ENCODE results near the gene RNU7-1.

The RNU7-1 gene

GRCh38 chr12:6909421-6910145, 34.0 kb upstream of the RNU7-1 start:
- no peak for DNase-seq
- Histone ChIP-seq H3K4me2 (ENCODE audit: low read length) (no peak overlapping the region), H3K27ac (ENCODE audit: low read depth, low read length) (no peak overlapping the region), H4K8ac (ENCODE audit: low read depth, low read length) (no peak overlapping the region), H3K56ac (ENCODE audit: low read length) (no peak overlapping the region), H3K79me2 (ENCODE audit: control insufficient read depth, insufficient read depth, low read length) (no peaks in the 10 kb centered on the region), H3K9ac (ENCODE audit: low read length) (no peak overlapping the region), H3K23ac (ENCODE audit: low read length) (no peak overlapping the region), H3K4me1 (ENCODE audit: control insufficient read depth, low read depth, low read length) (peaks cover 2% of the 10 kb centered on the region), H2AK5ac (ENCODE audit: low read length) (no peak overlapping the region), H2BK15ac (replicated peaks; ENCODE audit: low read depth) (no peak overlapping the region), H2BK5ac (ENCODE audit: low read length) (no peak overlapping the region), H4K5ac (ENCODE audit: low read length) (no peak overlapping the region), H2BK120ac (ENCODE audit: low read depth, low read length) (no peak overlapping the region), H3K36me3 (ENCODE audit: control insufficient read depth, insufficient read depth, low read length) (no peaks in the 10 kb centered on the region), H3K27me3 (ENCODE audit: insufficient read depth, low read length, poor library complexity) (no peaks in the 10 kb centered on the region), H3K79me1 (ENCODE audit: low read length) (no peaks in the 10 kb centered on the region), H3K4me3 (ENCODE audit: low read length) (no peak overlapping the region), H3K4ac (ENCODE audit: low read depth, low read length) (no peak overlapping the region), H3K18ac (ENCODE audit: low read length) (no peak overlapping the region)
- WGBS (ENCODE audit: extremely low coverage, insufficient coverage, low lambda C conversion rate): no CpG with 5 or more reads among the region's 4 CpGs

- WGBS (ENCODE audit: extremely low coverage, insufficient coverage, low lambda C conversion rate): no CpG with 5 or more reads among the region's 15 CpGs
- Histone ChIP-seq H3K36me3 (ENCODE audit: control insufficient read depth, insufficient read depth, low read length) (no peaks in the 10 kb centered on the region), H3K23ac (ENCODE audit: low read length) (no peak overlapping the region), H2BK5ac (ENCODE audit: low read length) (no peak overlapping the region), H3K4me3 (ENCODE audit: low read length) (no peak overlapping the region), H2BK120ac (ENCODE audit: low read depth, low read length) (no peak overlapping the region), H3K79me1 (ENCODE audit: low read length) (peaks cover 3% of the 10 kb centered on the region), H3K79me2 (ENCODE audit: control insufficient read depth, insufficient read depth, low read length) (no peaks in the 10 kb centered on the region), H3K27me3 (ENCODE audit: insufficient read depth, low read length, poor library complexity) (no peaks in the 10 kb centered on the region), H2BK15ac (replicated peaks; ENCODE audit: low read depth) (no peak overlapping the region), H3K27ac (ENCODE audit: low read depth, low read length) (no peak overlapping the region), H2AK5ac (ENCODE audit: low read length) (no peak overlapping the region), H3K4ac (ENCODE audit: low read depth, low read length) (no peak overlapping the region), H3K56ac (ENCODE audit: low read length) (no peak overlapping the region), H3K9ac (ENCODE audit: low read length) (no peak overlapping the region), H3K4me1 (ENCODE audit: control insufficient read depth, low read depth, low read length) (peaks cover 5% of the 10 kb centered on the region), H3K4me2 (ENCODE audit: low read length) (no peak overlapping the region), H4K5ac (ENCODE audit: low read length) (no peak overlapping the region), H4K8ac (ENCODE audit: low read depth, low read length) (no peak overlapping the region), H3K18ac (ENCODE audit: low read length) (no peak overlapping the region)
- no peak for DNase-seq
Measured at GRCh38 chr12:6912164-6912935, 31.3 kb upstream of the RNU7-1 start.

GRCh38 chr12:6914246-6914946, 29.2 kb upstream of the RNU7-1 start, which contains the start of gene ENO2:
Gene ENO2, plus strand, starts transcription at chr12:6914580. Its CDS starts 1,253 bp downstream, at chr12:6915833.
- Histone ChIP-seq H3K27me3 (ENCODE audit: insufficient read depth, low read length, poor library complexity) (no peaks in the 10 kb centered on the region), H2BK120ac (ENCODE audit: low read depth, low read length) (no peak within 1 kb of the TSS), H2BK5ac (ENCODE audit: low read length) (no peak within 1 kb of the TSS), H3K79me1 (ENCODE audit: low read length) (peaks cover 3% of the 10 kb centered on the region), H3K4ac (ENCODE audit: low read depth, low read length) (peak within 1 kb of the TSS; percentile 20), H3K56ac (ENCODE audit: low read length) (peak within 1 kb of the TSS; percentile 83), H3K18ac (ENCODE audit: low read length) (peak within 1 kb of the TSS; percentile 19), H2BK15ac (replicated peaks; ENCODE audit: low read depth) (no peak within 1 kb of the TSS), H3K4me1 (ENCODE audit: control insufficient read depth, low read depth, low read length) (peaks cover 5% of the 10 kb centered on the region), H3K4me2 (ENCODE audit: low read length) (peak within 1 kb of the TSS; percentile 92), H4K8ac (ENCODE audit: low read depth, low read length) (no peak within 1 kb of the TSS), H4K5ac (ENCODE audit: low read length) (no peak within 1 kb of the TSS), H3K9ac (ENCODE audit: low read length) (peak within 1 kb of the TSS; percentile 75), H3K27ac (ENCODE audit: low read depth, low read length) (no peak within 1 kb of the TSS), H3K23ac (ENCODE audit: low read length) (peak within 1 kb of the TSS; percentile 67), H3K79me2 (ENCODE audit: control insufficient read depth, insufficient read depth, low read length) (no peaks in the 10 kb centered on the region), H3K4me3 (ENCODE audit: low read length) (peak within 1 kb of the TSS; percentile 42), H3K36me3 (ENCODE audit: control insufficient read depth, insufficient read depth, low read length) (peaks cover 2% of the 10 kb centered on the region), H2AK5ac (ENCODE audit: low read length) (no peak within 1 kb of the TSS)
- DNase-seq: peak; percentile 48
- no CpG with 5 or more reads among the region's 68 CpGs for WGBS (ENCODE audit: extremely low coverage, insufficient coverage, low lambda C conversion rate)

- Histone ChIP-seq H3K4ac (ENCODE audit: low read depth, low read length) (no peak overlapping the region), H3K4me3 (ENCODE audit: low read length) (peak overlapping the region; percentile 42), H3K36me3 (ENCODE audit: control insufficient read depth, insufficient read depth, low read length) (peaks cover 2% of the 10 kb centered on the region), H4K5ac (ENCODE audit: low read length) (no peak overlapping the region), H3K79me2 (ENCODE audit: control insufficient read depth, insufficient read depth, low read length) (no peaks in the 10 kb centered on the region), H3K4me1 (ENCODE audit: control insufficient read depth, low read depth, low read length) (peaks cover 5% of the 10 kb centered on the region), H3K79me1 (ENCODE audit: low read length) (peaks cover 3% of the 10 kb centered on the region), H2BK5ac (ENCODE audit: low read length) (no peak overlapping the region), H4K8ac (ENCODE audit: low read depth, low read length) (no peak overlapping the region), H3K27ac (ENCODE audit: low read depth, low read length) (no peak overlapping the region), H3K9ac (ENCODE audit: low read length) (peak overlapping the region; percentile 75), H3K27me3 (ENCODE audit: insufficient read depth, low read length, poor library complexity) (no peaks in the 10 kb centered on the region), H2BK15ac (replicated peaks; ENCODE audit: low read depth) (no peak overlapping the region), H3K18ac (ENCODE audit: low read length) (peak overlapping the region; percentile 2), H3K23ac (ENCODE audit: low read length) (peak overlapping the region; percentile 67), H2AK5ac (ENCODE audit: low read length) (no peak overlapping the region), H3K56ac (ENCODE audit: low read length) (peak overlapping the region; percentile 83), H3K4me2 (ENCODE audit: low read length) (peak overlapping the region; percentile 92), H2BK120ac (ENCODE audit: low read depth, low read length) (no peak overlapping the region)
- WGBS (ENCODE audit: extremely low coverage, insufficient coverage, low lambda C conversion rate): no CpG with 5 or more reads among the region's 29 CpGs
- DNase-seq: peak; percentile 92
Measured at GRCh38 chr12:6914947-6915788, 28.4 kb upstream of the RNU7-1 start.

- Histone ChIP-seq H3K4ac (ENCODE audit: low read depth, low read length) (peak overlapping the region; percentile 79), H3K79me1 (ENCODE audit: low read length) (peaks cover 3% of the 10 kb centered on the region), H3K36me3 (ENCODE audit: control insufficient read depth, insufficient read depth, low read length) (peaks cover 2% of the 10 kb centered on the region), H3K27me3 (ENCODE audit: insufficient read depth, low read length, poor library complexity) (no peaks in the 10 kb centered on the region), H2BK120ac (ENCODE audit: low read depth, low read length) (no peak overlapping the region), H2AK5ac (ENCODE audit: low read length) (peak overlapping the region; percentile 87), H4K8ac (ENCODE audit: low read depth, low read length) (no peak overlapping the region), H3K27ac (ENCODE audit: low read depth, low read length) (no peak overlapping the region), H3K79me2 (ENCODE audit: control insufficient read depth, insufficient read depth, low read length) (no peaks in the 10 kb centered on the region), H3K18ac (ENCODE audit: low read length) (no peak overlapping the region), H3K23ac (ENCODE audit: low read length) (no peak overlapping the region), H3K4me1 (ENCODE audit: control insufficient read depth, low read depth, low read length) (peaks cover 5% of the 10 kb centered on the region), H2BK5ac (ENCODE audit: low read length) (peak overlapping the region; percentile 30), H3K4me3 (ENCODE audit: low read length) (no peak overlapping the region), H3K56ac (ENCODE audit: low read length) (peak overlapping the region; percentile 80), H3K4me2 (ENCODE audit: low read length) (peak overlapping the region; percentile 35), H3K9ac (ENCODE audit: low read length) (peak overlapping the region; percentile 56), H2BK15ac (replicated peaks; ENCODE audit: low read depth) (no peak overlapping the region), H4K5ac (ENCODE audit: low read length) (no peak overlapping the region)
- DNase-seq: no peak
- no CpG with 5 or more reads among the region's 14 CpGs for WGBS (ENCODE audit: extremely low coverage, insufficient coverage, low lambda C conversion rate)
Measured at GRCh38 chr12:6915789-6916285, 27.8 kb upstream of the RNU7-1 start.
